IMR-90 (cell line): ENCODE data around the gene SLIT3. TPM values are rescaled to one million over a fixed set of nuclear protein-coding genes. Genes with fewer than 3 reads are reported as not detected.

Experiments used
- ATAC-seq: fragments of 200-7000 bp; cut with Tn5 transposase; 2 replicates; pipeline ENCODE4 v1.9.1; 2020; ENCODE audit warnings: low read depth, mild to moderate bottlenecking, moderate library complexity
- BruUV-seq: library from RNA; stranded (reverse); fragments of 400-500 nt; replicated peaks from 2 replicates; lab custom pipeline; 2021; lab: Mats Ljungman, UMichigan
- CTCF ChIA-PET: fragments of 300-600 bp; formaldehyde crosslinking; extraction: SDS; loops from one replicate; lab custom pipeline; 2021; ENCODE audit warnings: antibody characterized with exemption; lab: Yijun Ruan, JAX
- POLR2A ChIA-PET: fragments of 300-600 bp; sonication (Branson Sonifier 250); formaldehyde crosslinking; loops from one replicate; lab custom pipeline; 2022; ENCODE audit warnings: antibody characterized with exemption; ENCODE audit not compliant: unreplicated experiment; lab: Charles Lee
- DNase-seq: peaks from one replicate; pipeline ENCODE4 v3.0.0; 2013
- H2AFZ ChIP-seq: replicated peaks from 2 replicates; pipeline ENCODE3; 2013; ENCODE audit warnings: low read length, mild to moderate bottlenecking; ENCODE audit not compliant: poor library complexity
- H2AK5ac ChIP-seq: 2 replicates; pipeline ENCODE4 v1.6.1; 2013; ENCODE audit warnings: low read depth, low read length, inconsistent platforms
- H2AK9ac ChIP-seq: replicated peaks from 2 replicates; pipeline ENCODE3; 2013; ENCODE audit warnings: mild to moderate bottlenecking, low read depth, low read length, moderate library complexity; ENCODE audit not compliant: poor library complexity
- H2BK120ac ChIP-seq: 2 replicates; pipeline ENCODE4 v1.6.1; 2013; ENCODE audit warnings: low read depth, low read length, inconsistent platforms
- H2BK15ac ChIP-seq: 3 replicates; pipeline ENCODE4 v1.6.1; 2013; ENCODE audit warnings: low read depth, low read length, inconsistent platforms
- H2BK20ac ChIP-seq: 2 replicates; pipeline ENCODE4 v1.6.1; 2013; ENCODE audit warnings: low read depth, mild to moderate bottlenecking, inconsistent platforms, low read length, moderate library complexity
- H2BK5ac ChIP-seq: 2 replicates; pipeline ENCODE4 v1.6.1; 2013; ENCODE audit warnings: mild to moderate bottlenecking, low read depth, low read length, inconsistent platforms; ENCODE audit not compliant: poor library complexity, severe bottlenecking
- H3K14ac ChIP-seq: replicated peaks from 2 replicates; pipeline ENCODE4 v1.6.1; 2013; ENCODE audit warnings: low read depth, low read length, inconsistent platforms
- H3K18ac ChIP-seq: 2 replicates; pipeline ENCODE4 v1.6.1; 2013; ENCODE audit warnings: low read depth, low read length, control low read depth
- H3K23ac ChIP-seq: 2 replicates; pipeline ENCODE4 v1.6.1; 2013; ENCODE audit warnings: low read depth, low read length, inconsistent platforms
- H3K27ac ChIP-seq: 2 replicates; pipeline ENCODE4 v1.5.1; 2013; ENCODE audit warnings: mild to moderate bottlenecking, control low read depth, low read length; ENCODE audit not compliant: insufficient read depth
- H3K27me3 ChIP-seq: 2 replicates; pipeline ENCODE4 v1.6.1; 2013; ENCODE audit warnings: low read length; ENCODE audit not compliant: control insufficient read depth, insufficient read depth
- H3K36me3 ChIP-seq: 2 replicates; pipeline ENCODE4 v1.6.1; 2013; ENCODE audit warnings: low read length, mixed read lengths; ENCODE audit not compliant: control insufficient read depth, insufficient read depth
- H3K4ac ChIP-seq: 2 replicates; pipeline ENCODE4 v1.6.1; 2013; ENCODE audit warnings: low read depth, low read length, inconsistent platforms
- H3K4me1 ChIP-seq: 2 replicates; pipeline ENCODE4 v1.6.1; 2013; ENCODE audit warnings: low read length, mixed read lengths; ENCODE audit not compliant: control insufficient read depth, insufficient read depth
- H3K4me2 ChIP-seq: 2 replicates; pipeline ENCODE4 v1.6.1; 2013; ENCODE audit warnings: low read depth, mild to moderate bottlenecking, control low read depth, low read length, moderate library complexity
- H3K4me3 ChIP-seq: 2 replicates; pipeline ENCODE4 v1.5.1; 2013; ENCODE audit warnings: low read depth, mild to moderate bottlenecking, control low read depth, low read length, moderate library complexity; ENCODE audit not compliant: insufficient read depth
- H3K56ac ChIP-seq: 2 replicates; pipeline ENCODE4 v1.6.1; 2013; ENCODE audit warnings: low read length, inconsistent platforms; ENCODE audit not compliant: insufficient read depth; ENCODE audit errors: extremely low read depth
- H3K79me1 ChIP-seq, 2 experiments: 2 replicates each; pipeline ENCODE4 v1.6.1; 2013; ENCODE audit warnings: low read length in 2 of 2, inconsistent platforms in 1 of 2, low read depth in 1 of 2
- H3K9ac ChIP-seq: 2 replicates; pipeline ENCODE4 v1.6.1; 2013; ENCODE audit warnings: low read depth, low read length, control low read depth
- H3K9me1 ChIP-seq: 2 replicates; pipeline ENCODE4 v1.6.1; 2013; ENCODE audit warnings: low read length, inconsistent platforms; ENCODE audit not compliant: insufficient read depth
- H3K9me3 ChIP-seq: 2 replicates; pipeline ENCODE4 v1.6.1; 2013; ENCODE audit warnings: low read length; ENCODE audit not compliant: control insufficient read depth, insufficient read depth
- H4K20me1 ChIP-seq: 2 replicates; pipeline ENCODE4 v1.6.1; 2013; ENCODE audit warnings: low read length, inconsistent platforms; ENCODE audit not compliant: insufficient read depth
- H4K5ac ChIP-seq: 2 replicates; pipeline ENCODE4 v1.6.1; 2013; ENCODE audit warnings: mild to moderate bottlenecking, low read depth, low read length, control low read depth
- H4K8ac ChIP-seq, 2 experiments: 2 replicates each; pipeline ENCODE4 v1.6.1; 2013; ENCODE audit warnings: low read depth in 2 of 2, low read length in 2 of 2, control low read depth in 1 of 2, inconsistent platforms in 1 of 2
- H4K91ac ChIP-seq: 2 replicates; pipeline ENCODE4 v1.6.1; 2013; ENCODE audit warnings: low read depth, low read length, inconsistent platforms; ENCODE audit not compliant: insufficient read depth
- BHLHE40 ChIP-seq: fragments of 150-350 bp; IDR thresholded peaks from 2 replicates; pipeline ENCODE4 v1.6.1; 2016; ENCODE audit warnings: mild to moderate bottlenecking, low read depth, low read length
- CEBPB ChIP-seq: IDR thresholded peaks from 2 replicates; pipeline ENCODE4 v1.6.1; 2012; ENCODE audit warnings: low read depth, low read length, improper control_type of control experiment
- CHD1 ChIP-seq: IDR thresholded peaks from 2 replicates; pipeline ENCODE4 v1.6.1; 2012; ENCODE audit warnings: low read depth, low read length, improper control_type of control experiment
- CTCF ChIP-seq: conservative IDR thresholded peaks from 2 replicates; pipeline ENCODE4 v1.5.1; 2012; ENCODE audit warnings: mild to moderate bottlenecking, low read depth, low read length, improper control_type of control experiment
- ELK1 ChIP-seq: fragments of 150-350 bp; IDR thresholded peaks from 2 replicates; pipeline ENCODE4 v1.6.1; 2016; ENCODE audit warnings: low read depth, mild to moderate bottlenecking, low read length, moderate library complexity, borderline replicate concordance
- FOS ChIP-seq: fragments of 150-350 bp; IDR thresholded peaks from 2 replicates; pipeline ENCODE4 v1.6.1; 2016; ENCODE audit warnings: low read depth, low read length
- MAFK ChIP-seq: IDR thresholded peaks from 2 replicates; pipeline ENCODE4 v1.6.1; 2012; ENCODE audit warnings: low read depth, low read length, improper control_type of control experiment
- MAZ ChIP-seq: IDR thresholded peaks from 2 replicates; pipeline ENCODE4 v1.6.1; 2012; ENCODE audit warnings: low read depth, mild to moderate bottlenecking, low read length, improper control_type of control experiment, moderate library complexity, borderline replicate concordance
- MXI1 ChIP-seq: IDR thresholded peaks from 2 replicates; pipeline ENCODE4 v1.6.1; 2012; ENCODE audit warnings: low read depth, mild to moderate bottlenecking, low read length, moderate library complexity, borderline replicate concordance
- NFE2L2 ChIP-seq: fragments of 150-350 bp; IDR thresholded peaks from 2 replicates; pipeline ENCODE4 v1.6.1; 2016; ENCODE audit warnings: low read depth, mild to moderate bottlenecking, low read length
- POLR2A ChIP-seq: IDR thresholded peaks from 2 replicates; pipeline ENCODE4 v1.6.1; 2012; ENCODE audit warnings: mild to moderate bottlenecking, low read depth, low read length
- RAD21 ChIP-seq: IDR thresholded peaks from 2 replicates; pipeline ENCODE4 v1.6.1; 2012; ENCODE audit warnings: low read length, improper control_type of control experiment
- RCOR1 ChIP-seq: IDR thresholded peaks from 2 replicates; pipeline ENCODE4 v1.6.1; 2012; ENCODE audit warnings: mild to moderate bottlenecking, low read length, improper control_type of control experiment; ENCODE audit not compliant: insufficient replicate concordance
- RFX5 ChIP-seq: IDR thresholded peaks from 2 replicates; pipeline ENCODE4 v1.8.0; 2012; ENCODE audit warnings: low read depth, mild to moderate bottlenecking, low read length, moderate library complexity
- SMC3 ChIP-seq: fragments of 150-350 bp; IDR thresholded peaks from 2 replicates; pipeline ENCODE4 v1.6.1; 2016; ENCODE audit warnings: low read depth, mild to moderate bottlenecking, antibody characterized with exemption, low read length, moderate library complexity
- USF2 ChIP-seq: fragments of 150-350 bp; IDR thresholded peaks from 2 replicates; pipeline ENCODE4 v1.6.1; 2017; ENCODE audit warnings: mild to moderate bottlenecking, antibody characterized with exemption, low read length, low read depth
- WGBS, 2 experiments: methylation state at CpG; one replicate each; pipeline versions ENCODE4 v1.1.5 to v1.1.7; 2013; ENCODE audit warnings: missing lambda C conversion rate in 2 of 2; ENCODE audit not compliant: insufficient read length in 1 of 2; ENCODE audit errors: extremely low coverage in 2 of 2; 5-methylcytosine and 5-hydroxymethylcytosine counted together
- dilution Hi-C: fragments of 300-500 bp; cut with HindIII; formaldehyde crosslinking; loops from one replicate; pipeline ENCODE4 v1.14.3; 2018; ENCODE audit warnings: low sequenced_read_pairs; ENCODE audit not compliant: unreplicated experiment
- in situ Hi-C: fragments of 300-500 bp; cut with MboI; formaldehyde crosslinking; loops from 3 replicates; pipeline ENCODE4 v1.14.3; 2019; ENCODE audit warnings: low sequenced_read_pairs, inconsistent platforms, mixed read lengths
- intact Hi-C: fragments of 100-400 bp; cut with micrococcal nuclease; formaldehyde crosslinking; loops from 2 replicates; pipeline ENCODE4 v1.10.0; 2022
- polyA plus RNA-seq, 3 experiments: library from polyadenylated mRNA; depleted of rRNA; stranded (reverse); fragments of >200 nt; gene quantifications; 2 replicates each; pipeline ENCODE4 v1.2.3, GENCODE V29; 2012; ENCODE audit warnings: low replicate concordance in 1 of 3
- total RNA-seq: library from RNA; depleted of rRNA; stranded (reverse); fragments of >200 nt; gene quantifications from 2 replicates; pipeline ENCODE4 v1.2.3, GENCODE V29; 2012

The SLIT3 gene
- total and polyA plus RNA-seq, 2 of the 4 experiments (the other 2 are of a cell fraction): 0.18 to 0.50 TPM

DNA sequence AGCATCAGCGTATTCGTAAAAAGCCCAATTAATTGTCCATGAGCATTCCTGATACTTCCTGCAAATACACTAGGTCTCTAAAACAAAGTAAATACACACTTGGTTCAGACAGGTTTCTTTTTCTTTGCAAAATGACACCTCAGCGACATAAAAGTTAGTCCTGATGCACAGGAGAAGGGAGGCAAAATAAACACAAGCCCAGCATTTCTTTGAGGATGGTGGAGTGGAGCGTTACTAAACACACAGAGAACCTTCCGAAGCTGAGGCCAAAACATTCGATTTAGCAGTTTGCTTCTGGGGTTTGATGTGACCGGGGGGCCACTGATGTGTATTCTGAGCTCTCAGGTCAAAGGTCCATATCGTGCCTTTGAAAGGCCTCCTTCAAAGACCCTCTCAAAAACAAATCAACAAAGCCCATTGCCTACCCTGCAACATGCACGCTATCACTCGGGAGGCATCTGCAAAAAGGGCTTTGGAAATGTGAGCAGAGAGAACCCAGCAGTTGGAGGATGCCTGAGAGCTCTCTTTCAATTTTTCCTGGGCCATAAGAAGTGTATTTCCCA is 453.3 kb downstream of the SLIT3 start:
- H3K27me3 ChIP-seq: no peaks in the 10 kb centered on the region; the same call in 1 of the 2 replicates
- no peaks in the 10 kb centered on the region for H3K9me3 ChIP-seq
- H2BK5ac ChIP-seq: no peak overlapping the region
- H2BK20ac ChIP-seq: no peak overlapping the region
- ATAC-seq: no peak
- H3K4me1 ChIP-seq: no peaks in the 10 kb centered on the region
- POLR2A ChIA-PET: no interaction called here
- BruUV-seq: no TSS peak
- H3K36me3 ChIP-seq: no peaks in the 10 kb centered on the region
- H2BK120ac ChIP-seq: no peak overlapping the region
- H2AK9ac ChIP-seq: no peak overlapping the region
- no peak overlapping the region for H3K4me2 ChIP-seq
- dilution Hi-C loops: no loop called here
- TF ChIP-seq SMC3: no peak
- TF ChIP-seq BHLHE40: no peak
- no peak for TF ChIP-seq CHD1
- no peak for TF ChIP-seq FOS
- TF ChIP-seq CEBPB: no peak
- TF ChIP-seq RCOR1: no peak
- no peak for TF ChIP-seq POLR2A
- no peak for TF ChIP-seq NFE2L2
- TF ChIP-seq ELK1: no peak
- TF ChIP-seq MAZ: no peak
- TF ChIP-seq RAD21: no peak
- no peak for TF ChIP-seq MAFK
- TF ChIP-seq RFX5: no peak
- no peak for TF ChIP-seq MXI1
- TF ChIP-seq USF2: no peak
- TF ChIP-seq CTCF: no peak
- no peak overlapping the region for H3K4ac ChIP-seq
- no peak overlapping the region for H3K9ac ChIP-seq
- no peak overlapping the region for H3K27ac ChIP-seq
- H4K8ac ChIP-seq: no peak overlapping the region
- intact Hi-C loops: no loop called here
- DNase-seq: no peak
- H3K23ac ChIP-seq: no peak overlapping the region
- H2AFZ ChIP-seq: no peak overlapping the region
- H3K79me1 ChIP-seq: no peaks in the 10 kb centered on the region
- no peak overlapping the region for H4K91ac ChIP-seq
- H3K56ac ChIP-seq: no peak overlapping the region
- H3K9me1 ChIP-seq: no peaks in the 10 kb centered on the region
- H3K4me3 ChIP-seq: no peak overlapping the region
- WGBS, 2 experiments: 94% methylated on average over 2 of the region's 10 CpGs; no CpG with 5 or more reads in 1 of the 2 experiments
- no peak overlapping the region for H3K18ac ChIP-seq
- H2AK5ac ChIP-seq: no peak overlapping the region
- H4K5ac ChIP-seq: no peak overlapping the region
- H2BK15ac ChIP-seq: no peak overlapping the region
- H4K20me1 ChIP-seq: no peaks in the 10 kb centered on the region
- CTCF ChIA-PET: no interaction called here
- in situ Hi-C loops: no loop called here
- no peak overlapping the region for H3K14ac ChIP-seq
